HEK293T (cell line): Measurements from ENCODE around the gene SEL1L3.

Source experiments
- ELF4 ChIP-seq: fragments of 450-650 bp; IDR thresholded peaks from 2 replicates; pipeline ENCODE4 v1.6.1; 2017; ENCODE audit warnings: antibody characterized with exemption
- FOXA1 ChIP-seq: fragments of 450-650 bp; IDR thresholded peaks from 2 replicates; pipeline ENCODE4 v1.6.1; 2016; ENCODE audit warnings: mild to moderate bottlenecking
- FOXM1 ChIP-seq: fragments of 450-650 bp; IDR thresholded peaks from 2 replicates; pipeline ENCODE4 v1.6.1; 2017; ENCODE audit warnings: mild to moderate bottlenecking, borderline replicate concordance
- HDGF ChIP-seq: fragments of 450-650 bp; IDR thresholded peaks from 2 replicates; pipeline ENCODE4 v1.6.1; 2017; ENCODE audit warnings: antibody characterized with exemption, borderline replicate concordance
- L3MBTL2 ChIP-seq: fragments of 450-650 bp; conservative IDR thresholded peaks from 2 replicates; pipeline ENCODE4 v1.6.1; 2016; ENCODE audit warnings: mild to moderate bottlenecking
- PKNOX1 ChIP-seq: fragments of 450-650 bp; IDR thresholded peaks from 2 replicates; pipeline ENCODE4 v1.6.1; 2016
- SP1 ChIP-seq: fragments of 450-650 bp; IDR thresholded peaks from 2 replicates; pipeline ENCODE4 v1.6.1; 2017
- SUZ12 ChIP-seq: fragments of 450-650 bp; IDR thresholded peaks from 2 replicates; pipeline ENCODE4 v1.6.1; 2016; ENCODE audit warnings: mild to moderate bottlenecking
- TARDBP ChIP-seq: fragments of 450-650 bp; IDR thresholded peaks from 2 replicates; pipeline ENCODE4 v1.6.1; 2016
- ZNF384 ChIP-seq: fragments of 450-650 bp; IDR thresholded peaks from 2 replicates; pipeline ENCODE4 v1.6.1; 2016

GRCh38 chr4:25834411-25835107 lies 28.2 kb downstream of the SEL1L3 start:
- TF ChIP-seq TARDBP = no peak
- no peak for TF ChIP-seq ZNF384
- TF ChIP-seq HDGF = no peak
- TF ChIP-seq SP1 = no peak
- no peak for TF ChIP-seq PKNOX1
- TF ChIP-seq FOXM1 = no peak
- no peak for TF ChIP-seq FOXA1
- no peak for TF ChIP-seq SUZ12
- TF ChIP-seq L3MBTL2 = no peak
- TF ChIP-seq ELF4 = no peak
